Dermis microvascular lymphatic vessel endothelial cell (primary cell): Measurements from ENCODE around the gene SLC6A14. TPM values are rescaled to one million over a fixed set of nuclear protein-coding genes. Genes with fewer than 3 reads are reported as not detected.
A peak's percentile ranks its signal among the peaks of the same experiment; 100 is the strongest.

Experiments
- DNase-seq, 2 donors: peaks; one replicate each; pipeline versions ENCODE4 v3.0.0 to v3.0.0-alpha.2; 2010; ENCODE audit warnings: low read depth in 2 of 2
- total RNA-seq: library from RNA; depleted of rRNA; stranded (reverse); fragments of >200 nt; gene quantifications from 2 replicates; pipeline ENCODE4 v1.2.1, GENCODE V29; 2014

SLC6A14 gene
- not detected in 2 replicates for total RNA-seq

- DNase-seq, result no peak
These were observed at the start of gene SLC6A14 for GRCh38 chrX:116436358-116436816. Gene SLC6A14 (plus strand): TSS chrX:116436606. CDS start chrX:116436710, 104 bp downstream.

GRCh38 chrX:116395752-116396151 is 40.7 kb upstream of the SLC6A14 start:
- no peak for DNase-seq

GRCh38 chrX:116399681-116400080 is 36.7 kb upstream of the SLC6A14 start:
- no peak for DNase-seq

- DNase-seq, result no peak
These were observed 27.2 kb upstream of the SLC6A14 start for GRCh38 chrX:116409219-116409618.

GRCh38 chrX:116413273-116413672 is 23.1 kb upstream of the SLC6A14 start:
- DNase-seq, result no peak

- DNase-seq, result no peak
These were observed 19.2 kb upstream of the SLC6A14 start for GRCh38 chrX:116417214-116417613.

- DNase-seq, result no peak
These were observed 18.4 kb upstream of the SLC6A14 start for GRCh38 chrX:116417968-116418367.

- DNase-seq, result no peak
These were observed 8.4 kb upstream of the SLC6A14 start for GRCh38 chrX:116427978-116428377.

- DNase-seq, result no peak
These were observed 809 bp upstream of the SLC6A14 start for GRCh38 chrX:116435597-116435996.

GRCh38 chrX:116449156-116449555 is 12.8 kb downstream of the SLC6A14 start:
- no peak for DNase-seq

GRCh38 chrX:116462822-116463221 is 26.4 kb downstream of the SLC6A14 start, which contains the start of gene CT83:
Gene CT83 (minus strand): TSS chrX:116462976. CDS start chrX:116462856, 120 bp downstream.
- DNase-seq, result no peak

- no peak for DNase-seq
These were observed 43.7 kb downstream of the SLC6A14 start for GRCh38 chrX:116480059-116480458.

- peak in 1 of 2 donors; percentile 0 for DNase-seq
These were observed 53.7 kb downstream of the SLC6A14 start for GRCh38 chrX:116490104-116490503.

GRCh38 chrX:116493271-116493670 is 56.9 kb downstream of the SLC6A14 start:
- no peak for DNase-seq

GRCh38 chrX:116499780-116500179 is 63.4 kb downstream of the SLC6A14 start:
- DNase-seq, result no peak

Other genes starting within 250 kb of the SLC6A14 start
- gene CT83, start 26.4 kb downstream of the SLC6A14 start, total RNA-seq, result not detected in 2 replicates